Activated naive CD8-positive, alpha-beta T cell treated with anti-CD3 and anti-CD28 coated beads, Interleukin-2, amount 50 U/mL, for 16 hours (primary cell): ENCODE results near the gene TAOK1.
A peak's percentile ranks its signal among the peaks of the same experiment; 100 is the strongest.
"Not testable (repeated sequence)": the region's sequence is repeated elsewhere in the genome, so short reads cannot be mapped to it uniquely, and the experiment has no call there.

ENCODE experiments used
- DNase-seq: peaks from one replicate; pipeline ENCODE4 v3.0.0-alpha.2; 2020; ENCODE audit warnings: low read depth, low spot score

TAOK1 gene

GRCh38 chr17:29389982-29390850 is at the start of gene TAOK1:
Gene TAOK1 (plus strand): TSS chr17:29390363. CDS start chr17:29451549, 61,186 bp downstream.
- peak; percentile 94 for DNase-seq

- DNase-seq = no peak
Observed at GRCh38 chr17:29341726-29342125, 48.4 kb upstream of the TAOK1 start.

DNA sequence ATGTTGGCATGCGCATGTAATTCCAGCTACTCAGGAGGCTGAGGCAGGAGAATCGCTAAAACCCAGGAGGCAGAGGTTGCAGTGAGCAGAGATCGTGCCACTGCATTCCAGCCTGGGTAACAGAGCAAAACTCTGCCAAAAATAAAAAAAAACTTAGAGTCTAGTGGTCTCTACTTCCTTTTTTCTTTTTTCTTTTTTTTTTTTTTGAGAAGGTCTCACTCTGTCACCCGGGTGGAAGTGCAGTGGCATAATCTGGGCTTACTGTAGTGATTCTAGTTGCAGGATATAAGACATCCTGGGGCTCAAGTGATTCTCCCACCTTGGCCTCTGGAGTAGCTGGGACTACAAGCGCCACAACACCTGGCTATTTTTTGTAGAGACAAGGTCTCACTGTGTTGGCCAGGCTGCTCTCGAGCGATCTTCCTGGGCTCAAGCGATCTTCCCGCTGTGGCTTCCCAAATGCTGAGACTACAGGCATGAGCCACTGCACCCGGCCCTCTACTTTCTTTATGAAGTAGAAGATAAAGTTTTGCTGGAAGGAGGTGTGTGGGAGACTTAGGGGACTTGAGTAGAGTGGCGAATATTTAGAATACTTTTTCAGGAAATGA is 47.9 kb upstream of the TAOK1 start:
- no peak for DNase-seq

DNA sequence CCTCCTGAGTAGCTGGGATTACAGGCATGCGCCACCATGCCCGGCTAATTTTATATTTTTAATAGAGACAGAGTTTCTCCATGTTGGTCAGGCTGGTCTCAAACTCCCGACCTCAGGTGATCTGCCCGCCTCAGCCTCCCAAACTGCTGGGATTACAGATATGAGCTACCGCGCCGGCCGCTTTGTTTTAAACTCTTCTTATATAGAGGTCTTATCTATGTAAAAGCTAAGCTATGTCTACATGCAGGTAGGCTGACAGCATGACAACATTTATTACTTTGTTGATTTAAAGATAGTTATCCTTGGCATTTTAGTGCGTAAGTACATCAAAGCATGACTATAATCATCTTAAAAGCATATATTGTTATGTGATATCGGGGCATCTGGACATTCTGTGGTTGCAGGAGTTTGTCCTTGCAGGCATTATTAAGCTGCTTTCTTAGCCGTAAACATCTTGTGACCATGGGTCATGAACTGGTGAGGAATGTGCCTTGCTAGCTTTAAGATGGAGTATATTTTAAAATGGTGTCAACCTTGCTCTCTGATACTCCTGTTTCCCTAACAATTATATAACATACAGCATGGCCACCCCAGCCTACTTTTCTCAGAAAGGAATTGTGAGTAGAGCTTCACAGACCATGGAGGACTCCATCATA is 45.8 kb upstream of the TAOK1 start:
- no peak for DNase-seq

DNA sequence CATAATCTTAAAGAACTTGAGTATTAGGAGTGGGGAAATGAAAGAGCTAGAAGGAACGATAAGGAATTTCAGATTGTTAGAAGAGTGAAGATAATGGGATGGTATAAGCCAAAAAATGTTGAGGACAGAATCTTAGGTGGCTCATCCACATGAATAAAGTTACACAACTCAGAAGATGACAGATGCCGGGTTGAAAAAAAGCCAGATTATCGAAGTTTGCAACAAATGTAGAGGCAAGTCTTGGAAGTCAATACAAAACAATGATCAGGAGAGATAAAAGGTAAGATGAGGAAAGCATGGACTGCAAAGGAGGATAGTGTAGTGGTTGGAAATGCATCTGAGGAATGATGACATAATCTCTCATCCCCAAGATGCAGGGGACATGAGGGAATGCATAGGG is 45.1 kb upstream of the TAOK1 start:
- no peak for DNase-seq

DNA sequence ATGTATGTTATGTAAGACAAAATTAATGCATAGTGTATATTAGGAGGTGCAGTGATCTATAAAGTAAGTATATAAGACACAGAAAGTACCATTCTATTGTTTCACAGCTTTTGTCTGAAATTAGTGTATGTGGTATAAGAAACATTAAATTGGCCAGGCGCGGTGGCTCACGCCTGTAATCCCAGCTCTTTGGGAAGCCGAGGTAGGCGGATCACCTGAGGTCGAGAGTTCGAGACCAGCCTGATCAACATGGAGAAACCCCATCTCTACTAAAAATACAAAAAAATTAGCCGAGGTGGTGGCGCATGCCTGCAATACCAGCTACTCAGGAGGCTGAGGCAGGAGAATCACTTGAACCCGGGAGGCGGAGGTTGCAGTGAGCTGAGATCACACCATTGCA is 44.7 kb upstream of the TAOK1 start:
- DNase-seq = not testable (repeated sequence)

- no peak for DNase-seq
Observed at GRCh38 chr17:29346462-29346861, 43.7 kb upstream of the TAOK1 start.

DNA sequence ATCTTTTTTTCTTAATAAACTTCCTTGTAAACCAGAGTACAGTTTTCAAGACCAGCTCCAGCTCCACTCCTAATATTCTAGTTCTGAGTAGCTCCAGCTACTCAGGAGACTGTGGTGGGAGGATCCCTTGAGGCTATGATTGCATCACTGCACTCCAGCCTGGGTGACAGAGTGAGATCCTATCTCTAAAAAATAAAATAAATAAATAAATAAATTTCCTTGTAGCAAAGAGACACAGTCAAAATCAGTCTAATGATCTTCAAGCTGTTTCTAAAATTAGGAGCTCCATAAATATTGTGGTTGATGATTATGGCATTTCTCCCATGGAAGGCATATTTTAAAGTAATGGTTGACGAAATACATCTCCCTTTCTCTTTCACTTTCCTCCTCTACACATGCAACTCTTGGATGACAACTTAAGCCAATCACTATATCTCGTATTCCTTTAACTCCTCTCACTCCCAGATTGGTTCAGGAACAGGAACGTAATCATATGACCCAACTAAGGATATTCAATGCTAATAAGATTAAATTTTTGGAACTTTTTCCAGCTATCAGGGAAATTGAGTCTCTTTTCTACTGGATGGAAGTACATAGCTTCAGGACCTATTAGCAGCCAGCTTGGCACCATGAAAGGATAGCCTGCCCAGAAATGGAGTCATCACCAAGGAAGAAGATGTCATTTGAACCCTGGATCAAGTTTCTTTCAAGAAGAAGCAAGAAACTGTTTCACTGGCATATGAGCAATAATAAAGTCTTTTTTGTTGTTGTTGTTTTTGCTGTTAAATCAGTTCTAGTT is 42.1 kb upstream of the TAOK1 start:
- DNase-seq = no peak

GRCh38 chr17:29349409-29349808 is 40.8 kb upstream of the TAOK1 start:
- no peak for DNase-seq

DNA sequence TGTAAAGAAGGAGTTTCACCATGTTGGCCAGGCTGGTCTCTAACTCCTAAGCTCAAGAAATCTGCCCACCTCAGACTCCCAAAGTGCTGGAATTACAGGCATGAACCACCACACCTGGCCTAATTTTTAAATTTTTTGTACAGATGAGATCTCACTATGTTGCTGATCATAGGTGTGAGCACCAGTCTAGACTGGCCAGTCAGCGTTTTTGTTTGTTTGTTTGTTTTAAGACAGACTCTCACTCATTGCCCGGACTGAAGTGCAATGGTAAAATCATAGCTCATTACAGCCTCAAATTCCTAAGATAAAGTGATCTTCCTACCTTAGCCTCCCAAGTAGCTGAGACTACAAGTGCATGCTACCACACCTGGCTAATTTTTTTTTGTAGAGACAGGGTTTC is 38.0 kb upstream of the TAOK1 start:
- DNase-seq = no peak

DNA sequence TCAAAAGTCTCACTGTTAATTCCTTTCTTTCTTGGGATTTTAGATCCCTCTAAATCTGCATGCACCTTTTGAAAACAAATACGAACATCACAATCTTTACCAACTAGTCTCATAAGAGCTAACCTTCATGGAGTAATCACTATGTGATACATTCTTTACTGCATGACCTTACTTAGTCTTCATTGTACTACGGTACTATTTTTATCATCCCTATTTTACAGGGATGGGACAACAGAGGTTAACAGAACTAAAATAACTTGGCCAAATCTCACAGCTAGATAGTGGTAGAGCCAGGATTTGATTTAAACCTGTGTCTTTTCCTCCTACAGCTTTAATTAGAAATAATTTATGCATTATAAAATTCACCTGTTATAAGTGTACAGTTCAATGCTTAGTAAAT is 32.9 kb upstream of the TAOK1 start:
- no peak for DNase-seq

GRCh38 chr17:29357821-29358232 is 32.3 kb upstream of the TAOK1 start:
- no peak for DNase-seq

- DNase-seq = no peak
Observed at GRCh38 chr17:29358416-29358815, 31.7 kb upstream of the TAOK1 start.

- no peak for DNase-seq
Observed at GRCh38 chr17:29359777-29360176, 30.4 kb upstream of the TAOK1 start.

- no peak for DNase-seq
Observed at GRCh38 chr17:29363716-29364115, 26.4 kb upstream of the TAOK1 start.

- no peak for DNase-seq
Observed at GRCh38 chr17:29364691-29365090, 25.5 kb upstream of the TAOK1 start.

DNA sequence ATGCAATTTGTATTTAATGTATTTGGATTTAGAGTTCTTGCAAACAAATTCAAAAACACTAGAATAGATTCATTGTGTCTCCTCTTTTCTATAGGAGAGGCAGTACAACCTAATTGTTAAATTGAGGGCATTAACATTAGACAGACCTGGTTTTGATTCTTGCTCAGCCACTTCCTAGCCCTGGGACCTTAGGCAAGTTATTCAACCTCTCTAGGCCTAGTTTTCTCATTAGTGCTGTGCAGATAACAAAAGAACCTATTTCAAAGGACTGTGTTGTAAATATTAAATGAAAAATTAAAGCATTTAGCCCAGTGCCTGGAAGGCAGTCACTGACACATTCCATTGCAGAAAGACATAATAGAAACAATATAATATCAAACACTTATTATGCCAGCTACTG is 22.0 kb upstream of the TAOK1 start:
- no peak for DNase-seq

DNA sequence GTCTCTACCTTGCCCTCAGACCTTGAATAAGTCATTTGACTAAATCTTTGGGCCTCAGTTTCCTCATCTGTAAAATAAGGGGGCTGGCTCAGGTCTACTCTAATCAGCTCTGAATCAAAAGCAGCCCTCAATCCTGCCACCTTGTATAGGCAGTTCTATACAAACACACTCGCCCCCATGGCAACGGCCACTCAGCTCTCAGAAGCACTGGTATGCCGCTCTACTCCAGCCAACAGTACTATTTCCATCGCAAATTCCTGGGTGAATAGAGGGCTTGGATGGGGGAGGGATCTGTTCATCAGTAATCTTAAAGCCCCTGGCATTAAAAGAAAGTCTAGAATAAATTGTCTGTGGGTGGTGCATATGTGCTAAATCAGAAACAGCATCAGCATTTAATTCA is 21.2 kb upstream of the TAOK1 start:
- no peak for DNase-seq

DNA sequence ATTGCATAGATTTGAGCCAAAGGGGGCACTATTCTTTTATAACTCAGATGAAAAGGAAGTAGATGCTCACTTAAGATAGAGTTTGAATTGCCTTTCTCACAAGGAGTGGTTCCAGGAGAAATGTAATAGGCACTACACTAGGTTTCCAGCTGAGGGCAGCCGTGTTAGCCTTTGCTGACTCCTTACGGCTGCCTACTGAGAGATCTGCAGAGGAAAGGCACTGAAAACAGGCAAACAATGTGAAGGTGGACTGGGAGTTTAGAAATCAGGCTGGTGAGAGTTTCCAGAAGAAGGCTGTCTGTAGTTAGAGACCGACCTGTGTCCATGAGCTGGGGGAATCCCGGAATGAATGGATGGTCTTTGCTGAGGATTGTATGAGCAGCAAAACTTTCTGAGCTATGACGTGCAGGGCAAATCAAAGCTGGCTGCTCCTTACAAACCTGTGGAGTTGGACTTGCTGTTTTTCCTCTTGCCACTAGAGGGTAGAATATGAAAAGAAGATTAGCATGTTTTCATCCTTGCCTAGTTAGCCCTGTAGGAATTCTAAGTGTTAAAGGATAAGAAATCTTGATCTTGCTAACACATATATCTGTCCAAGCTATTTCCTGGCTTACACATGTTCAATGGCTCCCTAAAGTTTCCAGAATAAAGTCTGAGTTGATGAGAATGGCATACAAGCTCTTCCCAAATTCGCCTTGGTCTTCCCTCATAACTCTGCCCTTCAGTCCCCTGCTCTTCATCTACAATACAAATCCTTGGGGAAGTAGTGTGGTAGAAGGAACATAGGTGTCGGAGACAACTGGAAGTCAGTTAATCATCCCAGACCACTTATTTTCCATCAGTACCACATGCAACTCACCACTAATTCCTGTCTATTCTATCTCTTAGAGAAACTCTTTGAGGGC is 20.1 kb upstream of the TAOK1 start:
- peak; percentile 3 for DNase-seq

DNA sequence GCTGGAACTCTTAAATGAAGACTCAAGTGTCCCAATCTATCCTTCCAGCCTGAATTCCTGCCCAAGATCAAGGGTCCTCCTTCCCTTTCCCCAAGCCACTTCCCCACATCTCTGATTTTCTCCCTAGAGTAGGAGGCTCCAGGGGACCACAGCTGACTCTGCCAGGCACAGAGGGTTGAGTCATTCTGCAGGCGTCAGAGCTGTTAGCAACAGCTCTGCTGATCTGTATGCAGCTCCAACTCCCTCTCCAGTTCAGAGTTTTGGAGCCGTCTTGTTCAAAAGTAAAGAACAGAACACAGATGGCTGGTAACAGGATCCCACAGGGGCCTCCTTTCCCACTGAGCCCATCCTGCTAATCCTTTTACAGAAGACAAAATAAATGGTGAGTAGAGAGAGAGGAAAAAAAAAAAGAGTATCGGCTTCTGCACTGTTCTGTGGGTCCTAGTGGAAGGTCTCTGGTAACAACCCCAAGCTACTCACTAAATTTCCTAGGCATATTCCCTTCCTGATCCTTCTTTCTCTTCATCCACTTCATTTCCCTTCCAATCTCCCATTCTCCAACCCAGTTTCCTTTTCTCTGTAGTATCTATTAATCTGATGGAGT is 13.4 kb upstream of the TAOK1 start:
- DNase-seq = no peak
